BJ (cell line): ENCODE measurements around the gene SLC39A2. TPM values are rescaled to one million over a fixed set of nuclear protein-coding genes. Genes with fewer than 3 reads are reported as not detected.

ENCODE experiments used
- CTCF ChIA-PET: fragments of 350-600 bp; formaldehyde crosslinking; extraction: SDS; loops from one replicate; lab custom pipeline; 2021; ENCODE audit warnings: antibody characterized with exemption, inconsistent platforms; lab: Yijun Ruan, JAX
- POLR2A ChIA-PET: fragments of 300-600 bp; sonication (Branson Sonifier 250); formaldehyde crosslinking; extraction: SDS; loops from one replicate; lab custom pipeline; 2021; ENCODE audit warnings: antibody characterized with exemption; lab: Charles Lee
- DNase-seq: peaks from one replicate; pipeline ENCODE4 v3.0.0-alpha.2; 2011; ENCODE audit warnings: low read depth
- H3K27me3 ChIP-seq: 2 replicates; pipeline ENCODE4 v1.6.0; 2011; ENCODE audit warnings: low read length; ENCODE audit not compliant: control insufficient read depth, insufficient read depth
- H3K36me3 ChIP-seq: 2 replicates; pipeline ENCODE4 v1.5.1; 2011; ENCODE audit warnings: low read length; ENCODE audit not compliant: control insufficient read depth, insufficient read depth
- H3K4me3 ChIP-seq: 2 replicates; pipeline ENCODE4 v1.5.1; 2011; ENCODE audit warnings: low read depth, mild to moderate bottlenecking, control low read depth, low read length
- polyA plus RNA-seq: library from polyadenylated mRNA; depleted of rRNA; stranded (reverse); fragments of >200 nt; gene quantifications from 2 replicates; pipeline ENCODE4 v1.2.3, GENCODE V29; 2011
- TF ChIP-seq, protein P1 (sequence below): IDR thresholded peaks from 2 replicates; pipeline ENCODE4 v1.5.1; 2011; ENCODE audit warnings: low read depth, mild to moderate bottlenecking, control low read depth, inconsistent platforms, low read length, moderate library complexity; ENCODE audit not compliant: insufficient read depth

The SLC39A2 gene
- polyA plus RNA-seq, 1 experiment: not detected

DNA sequence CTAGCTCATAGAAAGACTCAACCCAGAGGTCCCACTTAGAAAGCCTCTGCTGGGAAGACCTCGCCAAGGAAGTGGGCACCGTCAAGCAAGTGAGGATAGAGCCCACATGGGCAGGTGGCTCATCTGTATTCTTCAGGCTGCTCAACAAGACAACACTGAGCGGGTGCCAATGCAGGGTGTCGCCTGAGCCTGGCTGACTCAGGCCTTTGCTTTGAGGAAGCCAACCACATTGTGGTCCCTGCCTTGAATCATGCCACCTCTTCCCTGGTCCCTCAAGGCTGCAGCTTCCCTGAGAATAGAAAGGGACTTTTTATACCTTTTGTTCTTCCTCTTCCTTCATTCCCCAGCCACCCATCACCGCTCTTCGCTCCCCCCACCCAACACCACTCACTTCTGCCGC, 37.7 kb downstream of the SLC39A2 start:
- TF ChIP-seq, protein P1, sequence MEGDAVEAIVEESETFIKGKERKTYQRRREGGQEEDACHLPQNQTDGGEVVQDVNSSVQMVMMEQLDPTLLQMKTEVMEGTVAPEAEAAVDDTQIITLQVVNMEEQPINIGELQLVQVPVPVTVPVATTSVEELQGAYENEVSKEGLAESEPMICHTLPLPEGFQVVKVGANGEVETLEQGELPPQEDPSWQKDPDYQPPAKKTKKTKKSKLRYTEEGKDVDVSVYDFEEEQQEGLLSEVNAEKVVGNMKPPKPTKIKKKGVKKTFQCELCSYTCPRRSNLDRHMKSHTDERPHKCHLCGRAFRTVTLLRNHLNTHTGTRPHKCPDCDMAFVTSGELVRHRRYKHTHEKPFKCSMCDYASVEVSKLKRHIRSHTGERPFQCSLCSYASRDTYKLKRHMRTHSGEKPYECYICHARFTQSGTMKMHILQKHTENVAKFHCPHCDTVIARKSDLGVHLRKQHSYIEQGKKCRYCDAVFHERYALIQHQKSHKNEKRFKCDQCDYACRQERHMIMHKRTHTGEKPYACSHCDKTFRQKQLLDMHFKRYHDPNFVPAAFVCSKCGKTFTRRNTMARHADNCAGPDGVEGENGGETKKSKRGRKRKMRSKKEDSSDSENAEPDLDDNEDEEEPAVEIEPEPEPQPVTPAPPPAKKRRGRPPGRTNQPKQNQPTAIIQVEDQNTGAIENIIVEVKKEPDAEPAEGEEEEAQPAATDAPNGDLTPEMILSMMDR: no peak
- Histone ChIP-seq H3K36me3 (no peaks in the 10 kb centered on the region), H3K27me3 (peaks cover 13% of the 10 kb centered on the region), H3K4me3 (no peak overlapping the region)
- POLR2A ChIA-PET: no interaction called here
- DNase-seq: no peak
- CTCF ChIA-PET: interaction anchor here (1.2 to 5.6 kb wide), 5 partner anchors 16 to 56 kb away, joined by 3 to 29 read pairs (median 3); no protein-coding TSS in a partner anchor

DNA sequence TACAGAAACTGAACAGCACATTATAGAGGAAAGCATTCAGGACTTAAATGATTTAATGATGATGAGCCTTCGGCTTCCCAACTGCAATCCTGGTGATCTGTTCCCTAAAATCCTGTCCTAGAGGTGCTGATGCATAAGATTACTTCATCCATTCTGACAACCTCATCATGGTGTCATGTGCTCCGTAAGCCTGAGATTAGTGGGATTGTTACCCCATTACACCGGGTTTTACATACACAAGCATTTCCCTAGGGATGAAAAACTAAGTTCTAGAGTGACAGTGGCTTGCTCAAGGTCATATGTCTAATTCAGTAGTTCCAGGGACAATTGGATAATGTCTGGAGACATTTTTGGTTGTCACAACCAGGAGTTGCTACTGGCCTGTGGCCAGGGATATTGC, 38.1 kb downstream of the SLC39A2 start:
- TF ChIP-seq, protein P1: no peak
- Histone ChIP-seq H3K36me3 (no peaks in the 10 kb centered on the region), H3K27me3 (peaks cover 9% of the 10 kb centered on the region), H3K4me3 (no peak overlapping the region)
- ChIA-PET CTCF (interaction anchor here (5.6 kb wide), 1 partner anchor 55 kb away, joined by 23 read pairs; no protein-coding TSS in a partner anchor), POLR2A (no interaction called here)
- DNase-seq: no peak

GRCh38 chr14:21038441-21039422, 39.6 kb downstream of the SLC39A2 start:
- peaks cover 11% of the 10 kb centered on the region for H3K27me3 ChIP-seq
- H3K4me3 ChIP-seq: no peak overlapping the region
- POLR2A ChIA-PET: no interaction called here
- no peaks in the 10 kb centered on the region for H3K36me3 ChIP-seq
- no peak for DNase-seq
- CTCF ChIA-PET: interaction anchor here (1.3 to 6.9 kb wide), 11 partner anchors 8 to 180 kb away, joined by 3 to 202 read pairs (median 16); partner anchors contain the start of genes ARHGEF40 and TPPP2
- TF ChIP-seq, protein P1: no peak

DNA sequence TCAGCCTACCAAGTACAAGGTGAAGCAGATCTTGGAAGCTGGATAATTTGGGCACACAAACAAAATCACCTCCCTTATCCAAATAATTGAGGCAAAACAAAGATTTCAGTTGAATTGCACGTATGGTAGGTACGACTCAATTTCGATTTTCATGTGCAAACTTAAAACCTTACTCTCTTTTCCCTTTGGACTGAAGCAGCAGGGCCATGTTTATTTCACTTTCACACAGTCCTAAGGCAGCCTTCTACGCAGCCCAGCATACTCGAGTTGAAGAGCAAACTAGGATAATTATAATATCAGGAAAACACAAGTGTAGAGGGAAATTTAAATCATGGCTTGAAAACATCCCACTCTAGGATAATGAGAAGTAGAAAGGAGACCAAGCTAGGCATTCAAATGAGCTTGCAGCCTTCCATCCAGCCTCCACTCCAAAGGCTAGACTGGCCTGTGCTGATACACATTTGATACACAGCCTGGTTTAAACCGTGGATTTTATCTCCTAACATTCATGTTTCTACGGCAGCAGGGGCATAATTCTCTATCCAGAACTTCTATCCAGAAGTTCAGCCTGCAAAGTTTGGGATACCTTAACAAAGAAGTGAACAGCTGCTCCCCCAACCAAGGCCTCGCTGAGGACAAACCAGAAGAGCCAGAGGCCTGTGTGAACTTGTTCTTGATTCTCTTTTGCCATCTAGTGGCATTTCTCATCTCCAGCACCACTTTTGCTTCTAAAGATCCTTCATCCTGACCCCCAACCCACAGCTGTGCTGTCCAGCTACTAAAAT, 40.7 kb downstream of the SLC39A2 start:
- no peak for DNase-seq
- H3K36me3 ChIP-seq: no peaks in the 10 kb centered on the region
- peaks cover 6% of the 10 kb centered on the region for H3K27me3 ChIP-seq
- TF ChIP-seq, protein P1: peak; percentile 59
- H3K4me3 ChIP-seq: no peak overlapping the region
- CTCF ChIA-PET: interaction anchor here (0.8 to 6.9 kb wide), 27 partner anchors 9 to 184 kb away, joined by 3 to 202 read pairs (median 6); partner anchors contain the start of genes ARHGEF40, RNASE8, SLC39A2 and TPPP2
- POLR2A ChIA-PET: interaction anchor here (1.0 kb wide), 1 partner anchor 25 kb away, joined by 3 read pairs; no protein-coding TSS in a partner anchor
